ENCODE data around the gene MT3. TPM values are rescaled to one million over a fixed set of nuclear protein-coding genes. Genes with fewer than 3 reads are reported as not detected.
A peak's percentile ranks its signal among the peaks of the same experiment; 100 is the strongest.

The MT3 gene
- total RNA-seq, 1 experiment from 2014 or later: 0.77 TPM

GRCh38 chr16:56593573-56594291, 4.4 kb downstream of the MT3 start:
- no peak for ATAC-seq
- H3K4me3 Mint-ChIP-seq: no peak overlapping the region
- peaks cover 62% of the 10 kb centered on the region for H3K27me3 Mint-ChIP-seq (ENCODE audit: low read depth)
- POLR2A ChIA-PET: interaction anchor here (1.0 kb wide), 1 partner anchor 16 kb away, joined by 3 read pairs; no protein-coding TSS in a partner anchor
- no peak for DNase-seq (ENCODE audit: low spot score)
- 0 out of 2 replicates have a peak, but pooled peaks cover 3% of the 10 kb centered on the region for H3K9me3 Mint-ChIP-seq
- H3K27ac Mint-ChIP-seq: no peak overlapping the region
- TF ChIP-seq NFYB (CRISPR knock-in tag; conservative IDR thresholded peaks at IDR 0.05; ENCODE audit: low read depth) (no peak), MXD4 (CRISPR knock-in tag; IDR thresholded peaks at IDR 0.05; ENCODE audit: borderline replicate concordance) (no peak), ZBTB21 (CRISPR knock-in tag; IDR thresholded peaks at IDR 0.05; ENCODE audit: borderline replicate concordance) (no peak), TP53 (CRISPR knock-in tag; IDR thresholded peaks at IDR 0.05) (no peak), SMAD3 (CRISPR knock-in tag; IDR thresholded peaks at IDR 0.05; ENCODE audit: borderline replicate concordance) (no peak), CBFB (CRISPR knock-in tag; IDR thresholded peaks at IDR 0.05; ENCODE audit: low read depth) (no peak)
- TF ChIP-seq, protein P1, sequence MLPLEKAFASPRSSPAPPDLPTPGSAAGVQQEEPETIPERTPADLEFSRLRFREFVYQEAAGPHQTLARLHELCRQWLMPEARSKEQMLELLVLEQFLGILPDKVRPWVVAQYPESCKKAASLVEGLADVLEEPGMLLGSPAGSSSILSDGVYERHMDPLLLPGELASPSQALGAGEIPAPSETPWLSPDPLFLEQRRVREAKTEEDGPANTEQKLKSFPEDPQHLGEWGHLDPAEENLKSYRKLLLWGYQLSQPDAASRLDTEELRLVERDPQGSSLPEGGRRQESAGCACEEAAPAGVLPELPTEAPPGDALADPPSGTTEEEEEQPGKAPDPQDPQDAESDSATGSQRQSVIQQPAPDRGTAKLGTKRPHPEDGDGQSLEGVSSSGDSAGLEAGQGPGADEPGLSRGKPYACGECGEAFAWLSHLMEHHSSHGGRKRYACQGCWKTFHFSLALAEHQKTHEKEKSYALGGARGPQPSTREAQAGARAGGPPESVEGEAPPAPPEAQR (CRISPR knock-in tag; IDR thresholded peaks at IDR 0.05): no peak
- TF ChIP-seq, protein P2, sequence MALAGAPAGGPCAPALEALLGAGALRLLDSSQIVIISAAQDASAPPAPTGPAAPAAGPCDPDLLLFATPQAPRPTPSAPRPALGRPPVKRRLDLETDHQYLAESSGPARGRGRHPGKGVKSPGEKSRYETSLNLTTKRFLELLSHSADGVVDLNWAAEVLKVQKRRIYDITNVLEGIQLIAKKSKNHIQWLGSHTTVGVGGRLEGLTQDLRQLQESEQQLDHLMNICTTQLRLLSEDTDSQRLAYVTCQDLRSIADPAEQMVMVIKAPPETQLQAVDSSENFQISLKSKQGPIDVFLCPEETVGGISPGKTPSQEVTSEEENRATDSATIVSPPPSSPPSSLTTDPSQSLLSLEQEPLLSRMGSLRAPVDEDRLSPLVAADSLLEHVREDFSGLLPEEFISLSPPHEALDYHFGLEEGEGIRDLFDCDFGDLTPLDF (CRISPR knock-in tag; IDR thresholded peaks at IDR 0.05): no peak
- H3K4me1 Mint-ChIP-seq: peaks cover 13% of the 10 kb centered on the region
- no peaks in the 10 kb centered on the region for H3K36me3 Mint-ChIP-seq
- CTCF ChIA-PET: interaction anchor here (2.2 kb wide), 1 partner anchor 108 kb away, joined by 8 read pairs; no protein-coding TSS in a partner anchor

DNA sequence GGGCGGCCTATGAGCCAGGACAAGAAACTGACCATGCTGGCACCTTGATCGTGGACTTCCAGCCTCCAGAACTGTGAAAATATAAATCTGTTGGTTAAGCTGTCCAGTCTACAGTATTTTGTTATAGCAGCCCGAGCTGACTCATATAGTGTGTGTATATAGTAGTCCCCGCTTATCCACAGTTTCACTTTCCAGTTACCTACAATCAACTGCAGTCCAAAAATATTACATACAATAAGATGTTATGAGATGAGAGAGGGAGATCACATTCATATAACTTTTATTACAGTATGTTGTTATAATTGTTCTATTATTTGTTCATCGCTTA, 4.9 kb downstream of the MT3 start:
- peaks cover 57% of the 10 kb centered on the region for H3K27me3 Mint-ChIP-seq (ENCODE audit: low read depth)

DNA sequence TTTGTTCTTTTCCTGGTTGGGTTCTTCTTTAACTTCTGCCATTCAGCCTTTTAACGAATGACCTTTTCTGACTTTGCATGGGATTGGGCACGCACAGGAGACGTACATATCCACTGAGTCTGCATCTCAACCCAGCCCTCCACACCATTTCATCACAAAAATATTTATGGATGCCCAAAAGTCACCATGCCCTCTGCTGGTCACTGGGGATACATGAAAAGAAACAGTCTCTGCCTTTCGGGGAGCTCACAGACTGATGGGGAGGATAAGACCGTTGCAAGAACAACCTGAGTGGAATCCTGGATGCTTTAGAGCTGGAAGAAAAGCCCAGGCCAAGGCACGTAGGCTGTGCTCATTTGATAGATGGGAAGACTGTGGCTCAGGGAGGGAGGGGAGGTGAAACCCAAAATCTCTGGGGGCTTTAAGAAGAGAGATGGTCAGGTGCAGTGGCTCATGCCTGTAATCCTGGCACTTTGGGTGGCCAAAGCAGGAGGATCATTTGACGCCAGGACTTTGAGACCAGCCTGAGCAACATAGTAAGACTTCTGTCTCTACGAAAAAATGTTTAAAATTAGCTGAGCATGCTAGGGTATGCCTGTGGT, 11.2 kb downstream of the MT3 start:
- ChIA-PET CTCF (interaction anchor here (0.6 to 2.3 kb wide), 45 partner anchors 9 to 507 kb away, joined by 3 to 34 read pairs (median 5); partner anchors contain the start of genes MT1E, MT1F, MT3 and MT4), POLR2A (interaction anchor here (0.6 to 1.7 kb wide), 3 partner anchors 25 to 61 kb away, joined by 3 to 7 read pairs (median 6); partner anchors contain the start of gene MT1E)
- DNase-seq (ENCODE audit: low spot score): peak; percentile 31
- ATAC-seq: peak; percentile 73
- Mint-ChIP-seq H3K4me1 (no peaks in the 10 kb centered on the region; the same call in 1 of the 2 replicates), H3K9me3 (0 out of 2 replicates have a peak, but pooled peaks cover 3% of the 10 kb centered on the region), H3K4me3 (no peak overlapping the region), H3K27ac (no peak overlapping the region), H3K27me3 (ENCODE audit: low read depth) (peaks cover 22% of the 10 kb centered on the region), H3K36me3 (no peaks in the 10 kb centered on the region)
- TF ChIP-seq SP1 (CRISPR knock-in tag; conservative IDR thresholded peaks at IDR 0.05) (no peak), ARID4B (CRISPR knock-in tag; IDR thresholded peaks at IDR 0.05; ENCODE audit: borderline replicate concordance) (no peak)
- TF ChIP-seq, protein P3, sequence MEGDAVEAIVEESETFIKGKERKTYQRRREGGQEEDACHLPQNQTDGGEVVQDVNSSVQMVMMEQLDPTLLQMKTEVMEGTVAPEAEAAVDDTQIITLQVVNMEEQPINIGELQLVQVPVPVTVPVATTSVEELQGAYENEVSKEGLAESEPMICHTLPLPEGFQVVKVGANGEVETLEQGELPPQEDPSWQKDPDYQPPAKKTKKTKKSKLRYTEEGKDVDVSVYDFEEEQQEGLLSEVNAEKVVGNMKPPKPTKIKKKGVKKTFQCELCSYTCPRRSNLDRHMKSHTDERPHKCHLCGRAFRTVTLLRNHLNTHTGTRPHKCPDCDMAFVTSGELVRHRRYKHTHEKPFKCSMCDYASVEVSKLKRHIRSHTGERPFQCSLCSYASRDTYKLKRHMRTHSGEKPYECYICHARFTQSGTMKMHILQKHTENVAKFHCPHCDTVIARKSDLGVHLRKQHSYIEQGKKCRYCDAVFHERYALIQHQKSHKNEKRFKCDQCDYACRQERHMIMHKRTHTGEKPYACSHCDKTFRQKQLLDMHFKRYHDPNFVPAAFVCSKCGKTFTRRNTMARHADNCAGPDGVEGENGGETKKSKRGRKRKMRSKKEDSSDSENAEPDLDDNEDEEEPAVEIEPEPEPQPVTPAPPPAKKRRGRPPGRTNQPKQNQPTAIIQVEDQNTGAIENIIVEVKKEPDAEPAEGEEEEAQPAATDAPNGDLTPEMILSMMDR (IDR thresholded peaks at IDR 0.05): 0 out of 2 replicates have a peak, but pooled peaks have one; percentile 24

More for the DNA sequence above, 4.9 kb downstream of the MT3 start:
- no peak overlapping the region for H3K27ac Mint-ChIP-seq
- H3K36me3 Mint-ChIP-seq: no peaks in the 10 kb centered on the region
- ATAC-seq (no peak), DNase-seq (ENCODE audit: low spot score) (no peak)
- ChIA-PET CTCF (no interaction called here), POLR2A (interaction anchor here (1.0 kb wide), 1 partner anchor 16 kb away, joined by 3 read pairs; no protein-coding TSS in a partner anchor)
- peaks cover 10% of the 10 kb centered on the region for H3K4me1 Mint-ChIP-seq
- TF ChIP-seq HMGA2 (CRISPR knock-in tag; IDR thresholded peaks at IDR 0.05): no peak
- no peak for TF ChIP-seq ELF4 (CRISPR knock-in tag; IDR thresholded peaks at IDR 0.05; ENCODE audit: low read depth)
- TF ChIP-seq FOXP1 (CRISPR knock-in tag; IDR thresholded peaks at IDR 0.05; ENCODE audit: borderline replicate concordance): no peak
- no peak for TF ChIP-seq CDX4 (CRISPR knock-in tag; IDR thresholded peaks at IDR 0.05; ENCODE audit: borderline replicate concordance)
- no peak overlapping the region for H3K4me3 Mint-ChIP-seq
- H3K9me3 Mint-ChIP-seq: 0 out of 2 replicates have a peak, but pooled peaks cover 3% of the 10 kb centered on the region
